ENCODE results near the gene RPS10.

Gene RPS10

GRCh38 chr6:34436803-34437643, 11.2 kb upstream of the RPS10 start:
- DNase-seq (ENCODE audit: low read depth, low spot score) = no peak
- H3K27me3 ChIP-seq (ENCODE audit: insufficient read depth, insufficient read length) = no peaks in the 10 kb centered on the region
- H3K9me3 ChIP-seq (ENCODE audit: insufficient read depth, low read length) = peaks cover 26% of the 10 kb centered on the region; the same call in 1 of the 2 replicates
- H3K9ac ChIP-seq (ENCODE audit: insufficient read length, low read depth) = no peak overlapping the region
- no peaks in the 10 kb centered on the region for H3K36me3 ChIP-seq (ENCODE audit: insufficient read depth, insufficient read length, low read length)
- no peak overlapping the region for H3K4me3 ChIP-seq (ENCODE audit: insufficient read length, low read depth)
- TF ChIP-seq ZNF274 (IDR thresholded peaks at IDR 0.05; ENCODE audit: low read depth, low read length) (no peak), YY1 (IDR thresholded peaks at IDR 0.05; ENCODE audit: insufficient read depth, insufficient read length) (no peak), SUZ12 (IDR thresholded peaks at IDR 0.05; ENCODE audit: extremely low read depth, insufficient read depth, insufficient read length) (no peak)
- H3K4me1 ChIP-seq (ENCODE audit: insufficient read depth, insufficient read length) = no peaks in the 10 kb centered on the region

DNA sequence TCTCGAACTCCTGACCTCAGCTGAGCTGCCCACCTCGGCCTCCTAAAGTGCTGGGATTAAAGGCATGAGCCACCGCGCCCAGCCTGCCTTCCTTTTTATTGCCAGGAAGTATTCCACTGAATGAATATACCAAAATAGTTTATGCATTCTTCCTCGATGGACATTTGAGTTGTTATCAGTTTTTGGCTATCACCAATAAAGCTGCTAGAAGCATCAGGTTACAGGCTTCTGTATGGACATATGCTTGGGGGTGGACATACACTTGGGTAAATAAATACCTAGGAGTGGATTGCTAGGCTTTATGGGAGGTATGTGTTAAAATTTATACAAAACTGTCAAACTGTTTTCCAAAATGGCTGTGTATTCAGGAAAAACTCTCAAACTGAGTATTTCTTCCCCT, 10.0 kb upstream of the RPS10 start:
- peaks cover 26% of the 10 kb centered on the region; the same call in 1 of the 2 replicates for H3K9me3 ChIP-seq (ENCODE audit: insufficient read depth, low read length)
- H3K9ac ChIP-seq (ENCODE audit: insufficient read length, low read depth) = no peak overlapping the region
- DNase-seq (ENCODE audit: low read depth, low spot score) = no peak

DNA sequence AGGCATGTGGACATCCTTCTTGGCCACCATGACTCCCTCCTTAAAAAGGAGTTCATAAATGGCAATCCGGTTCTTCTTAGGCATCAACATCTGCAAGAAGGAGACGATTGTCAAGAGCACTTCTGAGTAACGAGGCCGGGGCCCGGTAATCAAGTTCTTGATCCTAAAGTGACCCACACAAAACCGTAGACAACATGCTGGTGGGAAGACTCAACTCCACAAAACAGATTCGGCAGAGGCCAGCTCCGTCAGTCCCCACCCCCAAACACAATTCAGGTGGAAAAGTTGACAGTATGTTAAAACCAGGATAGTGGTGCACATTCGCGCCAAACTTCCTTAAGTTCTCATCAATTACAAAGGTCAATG, 754 bp downstream of the RPS10 start:
- TF ChIP-seq SUZ12 (IDR thresholded peaks at IDR 0.05; ENCODE audit: extremely low read depth, insufficient read depth, insufficient read length) (no peak), YY1 (IDR thresholded peaks at IDR 0.05; ENCODE audit: insufficient read depth, insufficient read length) (no peak), ZNF274 (IDR thresholded peaks at IDR 0.05; ENCODE audit: low read depth, low read length) (no peak)
- H3K27me3 ChIP-seq (ENCODE audit: insufficient read depth, insufficient read length) = no peaks in the 10 kb centered on the region
- H3K9me3 ChIP-seq (ENCODE audit: insufficient read depth, low read length) = no peaks in the 10 kb centered on the region
- peak overlapping the region; percentile 93 for H3K4me3 ChIP-seq (ENCODE audit: insufficient read length, low read depth)
- no peak for DNase-seq (ENCODE audit: low read depth, low spot score)
- peak overlapping the region; percentile 100 for H3K9ac ChIP-seq (ENCODE audit: insufficient read length, low read depth)
- H3K36me3 ChIP-seq (ENCODE audit: insufficient read depth, insufficient read length, low read length) = peaks cover 53% of the 10 kb centered on the region
- H3K4me1 ChIP-seq (ENCODE audit: insufficient read depth, insufficient read length) = no peaks in the 10 kb centered on the region

More for the DNA sequence above, 10.0 kb upstream of the RPS10 start:
- TF ChIP-seq ZNF274 (IDR thresholded peaks at IDR 0.05; ENCODE audit: low read depth, low read length) (no peak), YY1 (IDR thresholded peaks at IDR 0.05; ENCODE audit: insufficient read depth, insufficient read length) (no peak), SUZ12 (IDR thresholded peaks at IDR 0.05; ENCODE audit: extremely low read depth, insufficient read depth, insufficient read length) (no peak)
- no peak overlapping the region for H3K4me3 ChIP-seq (ENCODE audit: insufficient read length, low read depth)
- H3K36me3 ChIP-seq (ENCODE audit: insufficient read depth, insufficient read length, low read length) = no peaks in the 10 kb centered on the region
- H3K27me3 ChIP-seq (ENCODE audit: insufficient read depth, insufficient read length) = no peaks in the 10 kb centered on the region
- H3K4me1 ChIP-seq (ENCODE audit: insufficient read depth, insufficient read length) = no peaks in the 10 kb centered on the region

GRCh38 chr6:34424200-34425131, 1.4 kb downstream of the RPS10 start:
- Histone ChIP-seq H3K27me3 (ENCODE audit: insufficient read depth, insufficient read length) (no peaks in the 10 kb centered on the region), H3K9ac (ENCODE audit: insufficient read length, low read depth) (peak overlapping the region; percentile 100), H3K36me3 (ENCODE audit: insufficient read depth, insufficient read length, low read length) (peaks cover 60% of the 10 kb centered on the region), H3K4me1 (ENCODE audit: insufficient read depth, insufficient read length) (no peaks in the 10 kb centered on the region), H3K9me3 (ENCODE audit: insufficient read depth, low read length) (no peaks in the 10 kb centered on the region), H3K4me3 (ENCODE audit: insufficient read length, low read depth) (peak overlapping the region; percentile 93)
- DNase-seq (ENCODE audit: low read depth, low spot score) = peak; percentile 27
- TF ChIP-seq YY1 (IDR thresholded peaks at IDR 0.05; ENCODE audit: insufficient read depth, insufficient read length) (no peak), SUZ12 (IDR thresholded peaks at IDR 0.05; ENCODE audit: extremely low read depth, insufficient read depth, insufficient read length) (no peak), ZNF274 (IDR thresholded peaks at IDR 0.05; ENCODE audit: low read depth, low read length) (no peak)

GRCh38 chr6:34423254-34423653, 2.6 kb downstream of the RPS10 start:
- no peak for TF ChIP-seq SUZ12 (IDR thresholded peaks at IDR 0.05; ENCODE audit: extremely low read depth, insufficient read depth, insufficient read length)
- no peak for TF ChIP-seq YY1 (IDR thresholded peaks at IDR 0.05; ENCODE audit: insufficient read depth, insufficient read length)
- TF ChIP-seq ZNF274 (IDR thresholded peaks at IDR 0.05; ENCODE audit: low read depth, low read length) = no peak
- Histone ChIP-seq H3K9ac (ENCODE audit: insufficient read length, low read depth) (peak overlapping the region; percentile 21), H3K36me3 (ENCODE audit: insufficient read depth, insufficient read length, low read length) (peaks cover 70% of the 10 kb centered on the region), H3K4me1 (ENCODE audit: insufficient read depth, insufficient read length) (no peaks in the 10 kb centered on the region), H3K4me3 (ENCODE audit: insufficient read length, low read depth) (no peak overlapping the region), H3K9me3 (ENCODE audit: insufficient read depth, low read length) (no peaks in the 10 kb centered on the region), H3K27me3 (ENCODE audit: insufficient read depth, insufficient read length) (no peaks in the 10 kb centered on the region)
- no peak for DNase-seq (ENCODE audit: low read depth, low spot score)

DNA sequence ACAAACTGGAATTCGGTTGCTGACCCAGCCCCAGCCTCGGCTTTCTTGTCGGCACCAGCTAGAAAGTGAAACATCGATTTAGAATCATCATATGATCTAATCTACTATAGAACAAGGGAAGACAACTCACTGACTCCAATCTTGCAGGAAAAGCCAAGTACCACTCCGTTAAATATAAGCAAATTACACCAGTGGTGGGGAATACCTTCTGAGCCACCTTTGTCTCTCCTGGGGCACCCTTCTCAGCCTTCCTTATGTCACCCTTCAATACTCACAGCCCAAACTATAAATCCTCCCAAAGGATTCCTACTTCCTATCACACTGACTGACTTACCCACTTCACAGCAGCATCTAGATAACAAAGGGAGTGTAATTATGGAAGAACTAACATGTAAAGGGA, 7.5 kb downstream of the RPS10 start:
- Histone ChIP-seq H3K4me1 (ENCODE audit: insufficient read depth, insufficient read length) (no peaks in the 10 kb centered on the region), H3K9ac (ENCODE audit: insufficient read length, low read depth) (no peak overlapping the region), H3K36me3 (ENCODE audit: insufficient read depth, insufficient read length, low read length) (peaks cover 80% of the 10 kb centered on the region), H3K27me3 (ENCODE audit: insufficient read depth, insufficient read length) (no peaks in the 10 kb centered on the region), H3K9me3 (ENCODE audit: insufficient read depth, low read length) (no peaks in the 10 kb centered on the region), H3K4me3 (ENCODE audit: insufficient read length, low read depth) (no peak overlapping the region)
- TF ChIP-seq SUZ12 (IDR thresholded peaks at IDR 0.05; ENCODE audit: extremely low read depth, insufficient read depth, insufficient read length) (no peak), ZNF274 (IDR thresholded peaks at IDR 0.05; ENCODE audit: low read depth, low read length) (no peak), YY1 (IDR thresholded peaks at IDR 0.05; ENCODE audit: insufficient read depth, insufficient read length) (no peak)
- DNase-seq (ENCODE audit: low read depth, low spot score) = no peak
